Neural cell (in vitro differentiated cells): ENCODE measurements around the gene SEC63.

Source experiments
- EP300 ChIP-seq: fragments of 450-650 bp; conservative IDR thresholded peaks from 2 replicates; pipeline ENCODE4 v1.6.1; 2014; ENCODE audit warnings: antibody characterized with exemption, mild to moderate bottlenecking, moderate library complexity; ENCODE audit not compliant: poor library complexity, severe bottlenecking
- EZH2 ChIP-seq: fragments of 200-600, 300-800 bp; shearing (Covaris generic), sonication (generic); IDR thresholded peaks from 2 replicates; pipeline ENCODE4 v1.6.1; 2014; ENCODE audit warnings: antibody characterized with exemption, low read length, borderline replicate concordance, mild to moderate bottlenecking; ENCODE audit not compliant: insufficient read depth, poor library complexity, severe bottlenecking
- MXI1 ChIP-seq: fragments of 450-650 bp; conservative IDR thresholded peaks from 2 replicates; pipeline ENCODE4 v1.6.1; 2014; ENCODE audit warnings: antibody characterized with exemption, mild to moderate bottlenecking; ENCODE audit not compliant: poor library complexity, severe bottlenecking
- RAD21 ChIP-seq: fragments of 450-650 bp; conservative IDR thresholded peaks from 2 replicates; pipeline ENCODE4 v1.6.1; 2014; ENCODE audit warnings: antibody characterized with exemption, mild to moderate bottlenecking, moderate library complexity
- TF ChIP-seq, protein P1 (sequence below): fragments of 450-650 bp; IDR thresholded peaks from 2 replicates; pipeline ENCODE4 v1.5.1; 2014; ENCODE audit warnings: antibody characterized with exemption, mild to moderate bottlenecking, moderate library complexity; ENCODE audit not compliant: poor library complexity, severe bottlenecking

- TF ChIP-seq EZH2 (no peak), MXI1 (no peak), EP300 (no peak), RAD21 (no peak)
- TF ChIP-seq, protein P1, sequence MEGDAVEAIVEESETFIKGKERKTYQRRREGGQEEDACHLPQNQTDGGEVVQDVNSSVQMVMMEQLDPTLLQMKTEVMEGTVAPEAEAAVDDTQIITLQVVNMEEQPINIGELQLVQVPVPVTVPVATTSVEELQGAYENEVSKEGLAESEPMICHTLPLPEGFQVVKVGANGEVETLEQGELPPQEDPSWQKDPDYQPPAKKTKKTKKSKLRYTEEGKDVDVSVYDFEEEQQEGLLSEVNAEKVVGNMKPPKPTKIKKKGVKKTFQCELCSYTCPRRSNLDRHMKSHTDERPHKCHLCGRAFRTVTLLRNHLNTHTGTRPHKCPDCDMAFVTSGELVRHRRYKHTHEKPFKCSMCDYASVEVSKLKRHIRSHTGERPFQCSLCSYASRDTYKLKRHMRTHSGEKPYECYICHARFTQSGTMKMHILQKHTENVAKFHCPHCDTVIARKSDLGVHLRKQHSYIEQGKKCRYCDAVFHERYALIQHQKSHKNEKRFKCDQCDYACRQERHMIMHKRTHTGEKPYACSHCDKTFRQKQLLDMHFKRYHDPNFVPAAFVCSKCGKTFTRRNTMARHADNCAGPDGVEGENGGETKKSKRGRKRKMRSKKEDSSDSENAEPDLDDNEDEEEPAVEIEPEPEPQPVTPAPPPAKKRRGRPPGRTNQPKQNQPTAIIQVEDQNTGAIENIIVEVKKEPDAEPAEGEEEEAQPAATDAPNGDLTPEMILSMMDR, result no peak
Measured at GRCh38 chr6:107917451-107918375, 40.3 kb downstream of the SEC63 start.
